A549 (cell line): Measurements from ENCODE around the gene BRAF. TPM values are rescaled to one million over a fixed set of nuclear protein-coding genes. Genes with fewer than 3 reads are reported as not detected.
"Not testable (repeated sequence)": the region's sequence is repeated elsewhere in the genome, so short reads cannot be mapped to it uniquely, and the experiment has no call there.

Experiments
- ATAC-seq, 2 experiments: fragments of 200-7000 bp in 1 of 2; fragments of >200 bp in 1 of 2; cut with Nextera tagmentation in 1 of 2; cut with Tn5 transposase in 1 of 2; 3 replicates each; pipeline versions ENCODE4 v1.8.0 to v1.9.1; 2018 to 2020; ENCODE audit warnings: mild to moderate bottlenecking in 1 of 2, moderate library complexity in 1 of 2
- CTCF ChIA-PET: fragments of 300-600 bp; sonication (Branson Sonifier 250); formaldehyde crosslinking; extraction: SDS; loops from one replicate; lab custom pipeline; 2021; ENCODE audit warnings: antibody characterized with exemption, inconsistent platforms; lab: Yijun Ruan, JAX
- POLR2A ChIA-PET: fragments of 350-600 bp; formaldehyde crosslinking; extraction: SDS; loops from one replicate; lab custom pipeline; 2021; ENCODE audit warnings: antibody characterized with exemption, inconsistent platforms; lab: Yijun Ruan, JAX
- DNase-seq, 2 experiments: peaks; one replicate each; pipeline versions ENCODE4 v3.0.0 to v3.0.0-alpha.2; 2011 to 2016; ENCODE audit warnings: low read depth in 1 of 2, low spot score in 1 of 2
- FAIRE-seq: peaks from 2 replicates; lab custom pipeline; 2011; peaks lifted over from hg19 to GRCh38; lab: Jason Lieb, UNC
- H3K27ac ChIP-seq, 2 experiments: fragments of >200 bp; sonication (Bioruptor Twin); formaldehyde crosslinking; 3 replicates each; pipeline ENCODE4 v1.5.1; 2016 to 2017
- H3K4me1 ChIP-seq: fragments of >200 bp; sonication (Bioruptor Twin); formaldehyde crosslinking; 3 replicates; pipeline ENCODE4 v1.6.1; 2016
- H3K4me2 ChIP-seq: fragments of >200 bp; sonication (Bioruptor Twin); formaldehyde crosslinking; 3 replicates; pipeline ENCODE4 v1.6.1; 2016
- H3K4me3 ChIP-seq: fragments of >200 bp; sonication (Bioruptor Twin); formaldehyde crosslinking; 3 replicates; pipeline ENCODE4 v1.5.1; 2016
- H3K9me3 ChIP-seq: fragments of >200 bp; sonication (Bioruptor Twin); formaldehyde crosslinking; 3 replicates; pipeline ENCODE4 v1.6.1; 2016
- ATOH8 ChIP-seq: fragments of 250-450 bp; sonication (Bioruptor Pico); IDR thresholded peaks from 2 replicates; pipeline ENCODE4 v1.5.0; 2020; ENCODE audit warnings: low read depth, mild to moderate bottlenecking, moderate library complexity
- BCL3 ChIP-seq: fragments of >200 bp; sonication (Bioruptor Twin); formaldehyde crosslinking; IDR thresholded peaks from 3 replicates; pipeline ENCODE4 v1.6.1; 2016
- CBX2 ChIP-seq: fragments of 200-600 bp; sonication (generic); IDR thresholded peaks from 2 replicates; pipeline ENCODE4 v1.6.1; 2016; ENCODE audit warnings: low read depth, mild to moderate bottlenecking, borderline replicate concordance
- CBX8 ChIP-seq: fragments of 200-600 bp; sonication (generic); IDR thresholded peaks from 2 replicates; pipeline ENCODE4 v1.6.1; 2016
- CHD4 ChIP-seq: fragments of 200-600 bp; sonication (generic); IDR thresholded peaks from 2 replicates; pipeline ENCODE4 v1.6.1; 2016; ENCODE audit warnings: antibody characterized with exemption, mild to moderate bottlenecking, borderline replicate concordance
- E2F6 ChIP-seq: IDR thresholded peaks from 2 replicates; pipeline ENCODE4 v1.6.1; 2012; ENCODE audit warnings: low read depth, borderline replicate concordance
- ESRRA ChIP-seq: fragments of 150-350 bp; IDR thresholded peaks from 2 replicates; pipeline ENCODE4 v1.6.1; 2014; ENCODE audit warnings: mild to moderate bottlenecking, low read length, borderline replicate concordance
- GATA3 ChIP-seq: IDR thresholded peaks from 2 replicates; pipeline ENCODE4 v1.6.1; 2012; ENCODE audit warnings: borderline replicate concordance
- HDAC2 ChIP-seq: fragments of 200-600 bp; sonication (generic); IDR thresholded peaks from 2 replicates; pipeline ENCODE4 v1.6.1; 2016
- HES2 ChIP-seq: fragments of >200 bp; sonication (Bioruptor Twin); formaldehyde crosslinking; IDR thresholded peaks from 2 replicates; pipeline ENCODE4 v1.6.1; 2016
- HOXA7 ChIP-seq: fragments of 250-450 bp; sonication (Bioruptor Pico); IDR thresholded peaks from 2 replicates; pipeline ENCODE4 v1.5.0; 2020; ENCODE audit warnings: mild to moderate bottlenecking, moderate library complexity
- MAZ ChIP-seq: fragments of 150-350 bp; IDR thresholded peaks from 2 replicates; pipeline ENCODE4 v1.6.1; 2014; ENCODE audit warnings: antibody characterized with exemption, low read depth, low read length, borderline replicate concordance
- MYC ChIP-seq: IDR thresholded peaks from 2 replicates; pipeline ENCODE4 v1.6.1; 2012; ENCODE audit warnings: mild to moderate bottlenecking, inconsistent platforms, low read length, improper control_type of control experiment, borderline replicate concordance
- NPAS2 ChIP-seq: fragments of 250-450 bp; sonication (Bioruptor Pico); IDR thresholded peaks from 2 replicates; pipeline ENCODE4 v1.8.0; 2022; ENCODE audit warnings: mild to moderate bottlenecking, moderate library complexity, borderline replicate concordance
- PBX3 ChIP-seq: IDR thresholded peaks from 2 replicates; pipeline ENCODE4 v1.6.1; 2012
- RCOR1 ChIP-seq: fragments of 150-350 bp; IDR thresholded peaks from 2 replicates; pipeline ENCODE4 v1.6.1; 2014; ENCODE audit warnings: antibody characterized with exemption, low read length, low read depth
- RNF2 ChIP-seq: fragments of 200-600 bp; sonication (generic); IDR thresholded peaks from 2 replicates; pipeline ENCODE4 v1.6.1; 2016; ENCODE audit warnings: low read depth, mild to moderate bottlenecking, antibody characterized with exemption, moderate library complexity, borderline replicate concordance
- SMC3 ChIP-seq: fragments of >200 bp; sonication (Bioruptor Twin); formaldehyde crosslinking; IDR thresholded peaks from 3 replicates; pipeline ENCODE4 v1.6.1; 2018; ENCODE audit warnings: inconsistent platforms
- TP53 ChIP-seq: fragments of 250-450 bp; sonication (Bioruptor Pico); IDR thresholded peaks from 2 replicates; pipeline ENCODE4 v1.5.0; 2021; ENCODE audit warnings: mild to moderate bottlenecking, moderate library complexity
- ZC3H11A ChIP-seq: fragments of 450-650 bp; IDR thresholded peaks from 2 replicates; pipeline ENCODE4 v1.6.1; 2014; ENCODE audit warnings: antibody characterized with exemption, mild to moderate bottlenecking
- ZSCAN20 ChIP-seq: fragments of 250-450 bp; sonication (Bioruptor Pico); IDR thresholded peaks from 2 replicates; pipeline ENCODE4 v1.8.0; 2022; ENCODE audit warnings: mild to moderate bottlenecking, moderate library complexity
- WGBS: methylation state at CpG from one replicate; pipeline ENCODE4 v1.1.6; 2017; ENCODE audit errors: missing lambda C conversion rate; 5-methylcytosine and 5-hydroxymethylcytosine counted together
- polyA plus RNA-seq, 4 experiments: library from polyadenylated mRNA; depleted of rRNA in 3 of 4; stranded (reverse); fragments of >200 nt; fragmentation: RNase III in 1 of 4; extraction: RNeasy Plus Mini Kit Qiagen cat#74134 plus additional on column Dnase treatment in 1 of 4; gene quantifications; 2 replicates in 3 of 4; 3 replicates in 1 of 4; pipeline ENCODE4 v1.2.3, GENCODE V29; 2011 to 2017

BRAF gene
- polyA plus RNA-seq, 2 of the 4 experiments (the other 2 are of a cell fraction): 6.1 to 19.7 TPM

- ChIA-PET CTCF (no interaction called here), POLR2A (no interaction called here)
- H3K4me2 ChIP-seq: no peak overlapping the region
- no peak overlapping the region for H3K27ac ChIP-seq
- 81% methylated on average over 5 of the region's 5 CpGs for WGBS
- no peak for DNase-seq
- H3K9me3 ChIP-seq: no peaks in the 10 kb centered on the region
- no peak for TF ChIP-seq PBX3
- TF ChIP-seq RCOR1: no peak
- no peak for TF ChIP-seq ZC3H11A
- no peak for TF ChIP-seq HDAC2
- TF ChIP-seq HES2: no peak
- no peak for TF ChIP-seq GATA3
- no peak for TF ChIP-seq MAZ
- TF ChIP-seq SMC3: no peak
- TF ChIP-seq CBX2: no peak
- TF ChIP-seq CBX8: no peak
- no peak for TF ChIP-seq MYC
- no peak for FAIRE-seq
- ATAC-seq: no peak
- H3K4me3 ChIP-seq: no peak overlapping the region
- no peaks in the 10 kb centered on the region for H3K4me1 ChIP-seq
These were observed 205.0 kb downstream of the BRAF start for GRCh38 chr7:140719721-140720120.

- WGBS: 92% methylated on average over 10 of the region's 10 CpGs
- FAIRE-seq: no peak
- ChIA-PET CTCF (no interaction called here), POLR2A (no interaction called here)
- no peak for ATAC-seq
- H3K4me2 ChIP-seq: no peak overlapping the region
- DNase-seq: no peak
- H3K4me3 ChIP-seq: no peak overlapping the region
- H3K9me3 ChIP-seq: no peaks in the 10 kb centered on the region
- H3K27ac ChIP-seq: no peak overlapping the region
- TF ChIP-seq RNF2 (no peak), ZC3H11A (no peak), E2F6 (no peak)
- no peaks in the 10 kb centered on the region for H3K4me1 ChIP-seq
These were observed 210.2 kb downstream of the BRAF start for GRCh38 chr7:140714331-140715040.

GRCh38 chr7:140712392-140712791, 212.3 kb downstream of the BRAF start:
- H3K4me1 ChIP-seq, ATAC-seq, POLR2A ChIA-PET, H3K27ac ChIP-seq, CTCF ChIA-PET, H3K9me3 ChIP-seq, FAIRE-seq, H3K4me2 ChIP-seq, DNase-seq, H3K4me3 ChIP-seq: not testable (repeated sequence)

GRCh38 chr7:140708764-140709163, 216.0 kb downstream of the BRAF start:
- H3K4me1 ChIP-seq, H3K4me3 ChIP-seq, H3K27ac ChIP-seq, FAIRE-seq, H3K9me3 ChIP-seq, CTCF ChIA-PET, POLR2A ChIA-PET, ATAC-seq, DNase-seq, H3K4me2 ChIP-seq: not testable (repeated sequence)
- WGBS: 80% methylated on average over 4 of the region's 4 CpGs

GRCh38 chr7:140707132-140707531, 217.6 kb downstream of the BRAF start:
- FAIRE-seq (no peak), DNase-seq (no peak), ATAC-seq (no peak)
- POLR2A ChIA-PET: no interaction called here
- 92% methylated on average over 5 of the region's 5 CpGs for WGBS
- no peak overlapping the region for H3K4me2 ChIP-seq
- CTCF ChIA-PET: interaction anchor here (0.8 kb wide), 1 partner anchor 13 kb away, joined by 3 read pairs; no protein-coding TSS in a partner anchor
- H3K4me1 ChIP-seq: no peaks in the 10 kb centered on the region
- H3K27ac ChIP-seq: no peak overlapping the region
- H3K4me3 ChIP-seq: no peak overlapping the region
- H3K9me3 ChIP-seq: no peaks in the 10 kb centered on the region
- TF ChIP-seq BCL3: no peak
- TF ChIP-seq ESRRA: no peak
- TF ChIP-seq E2F6: no peak
- no peak for TF ChIP-seq TP53
- no peak for TF ChIP-seq MAZ
- no peak for TF ChIP-seq CHD4
- no peak for TF ChIP-seq HDAC2
- TF ChIP-seq RNF2: no peak
- TF ChIP-seq HOXA7 (CRISPR knock-in tag): no peak
- no peak for TF ChIP-seq ZSCAN20
- TF ChIP-seq NPAS2 (CRISPR knock-in tag): no peak
- TF ChIP-seq CBX2: no peak
- no peak for TF ChIP-seq ATOH8 (CRISPR knock-in tag)
